GM15510 (cell line): ENCODE data around the gene QSOX2.

Experiments used
- POLR2A ChIP-seq: IDR thresholded peaks from 3 replicates; pipeline ENCODE4 v1.6.1; 2011; ENCODE audit warnings: borderline replicate concordance; ENCODE audit not compliant: insufficient read length; ENCODE audit errors: extremely low read depth

QSOX2 gene

DNA sequence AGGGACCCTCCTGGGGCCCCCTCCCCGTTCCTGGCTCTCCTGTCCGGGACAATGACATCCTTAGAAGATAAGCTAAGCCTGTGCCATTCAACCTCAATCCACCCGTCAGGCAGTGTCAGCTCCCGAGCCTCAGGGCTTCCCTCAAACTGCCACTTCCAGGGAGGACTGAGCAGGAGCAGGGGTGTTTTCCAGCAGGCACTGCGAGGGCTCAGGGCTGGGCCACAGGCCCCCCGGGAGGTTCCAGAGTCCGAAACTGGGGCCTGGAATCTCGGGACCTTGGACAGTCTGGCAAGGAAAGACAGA, 66.9 kb downstream of the QSOX2 start:
- no peak for TF ChIP-seq POLR2A

DNA sequence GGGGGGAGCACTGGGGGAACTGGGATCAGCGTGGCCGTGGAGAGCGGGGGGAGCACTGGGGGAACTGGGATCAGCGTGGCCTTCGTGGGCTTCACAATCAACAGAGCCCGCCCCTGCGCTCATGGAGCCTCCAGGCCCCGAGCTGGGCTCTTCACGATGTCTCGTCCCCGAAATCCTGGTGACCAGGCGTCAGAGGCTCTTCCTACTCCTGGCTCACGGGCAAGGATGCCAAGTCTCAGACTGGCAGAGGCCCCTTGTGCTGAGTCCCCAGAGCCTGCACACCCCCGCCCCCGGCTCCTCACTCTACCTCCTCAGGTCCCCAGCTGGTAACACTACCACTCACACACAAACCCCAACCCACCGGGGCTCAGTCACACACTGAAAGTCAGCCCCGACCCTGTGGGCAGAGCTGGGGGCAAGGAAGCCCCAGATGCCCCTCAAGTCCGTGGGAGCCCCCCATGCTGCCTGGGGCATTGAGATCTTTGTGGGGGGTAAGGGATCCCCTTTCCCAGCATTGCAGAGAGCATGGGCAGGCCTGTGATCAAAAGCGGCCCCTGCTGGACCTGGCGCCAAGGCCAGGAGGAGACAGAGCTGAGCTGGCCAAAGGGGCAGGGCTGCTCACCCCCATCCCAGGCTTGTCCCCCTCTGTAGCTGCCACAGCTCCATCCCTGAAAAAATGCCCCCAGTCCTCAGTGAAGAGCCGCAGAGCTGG, 67.4 kb downstream of the QSOX2 start:
- no peak for TF ChIP-seq POLR2A

DNA sequence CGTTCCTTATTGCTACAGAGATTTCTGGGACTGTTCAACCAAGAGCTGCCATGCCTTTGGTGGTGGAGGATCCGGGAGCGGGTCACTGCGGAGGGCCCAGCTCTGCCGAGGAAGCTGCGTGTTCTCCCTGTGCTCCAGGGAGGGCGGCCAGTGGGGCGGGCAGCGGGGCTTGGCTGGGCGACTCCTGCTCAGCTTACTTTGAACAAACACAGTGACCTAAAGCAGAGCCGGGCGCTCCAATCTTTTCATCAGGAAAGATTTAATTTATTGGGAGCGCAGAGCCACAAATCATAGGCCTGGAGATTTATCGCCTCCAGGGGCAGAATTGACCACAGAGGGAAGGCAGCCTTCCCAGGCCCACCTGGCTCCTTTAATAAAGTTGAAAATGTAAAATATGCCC, 68.4 kb downstream of the QSOX2 start:
- TF ChIP-seq POLR2A, result no peak

DNA sequence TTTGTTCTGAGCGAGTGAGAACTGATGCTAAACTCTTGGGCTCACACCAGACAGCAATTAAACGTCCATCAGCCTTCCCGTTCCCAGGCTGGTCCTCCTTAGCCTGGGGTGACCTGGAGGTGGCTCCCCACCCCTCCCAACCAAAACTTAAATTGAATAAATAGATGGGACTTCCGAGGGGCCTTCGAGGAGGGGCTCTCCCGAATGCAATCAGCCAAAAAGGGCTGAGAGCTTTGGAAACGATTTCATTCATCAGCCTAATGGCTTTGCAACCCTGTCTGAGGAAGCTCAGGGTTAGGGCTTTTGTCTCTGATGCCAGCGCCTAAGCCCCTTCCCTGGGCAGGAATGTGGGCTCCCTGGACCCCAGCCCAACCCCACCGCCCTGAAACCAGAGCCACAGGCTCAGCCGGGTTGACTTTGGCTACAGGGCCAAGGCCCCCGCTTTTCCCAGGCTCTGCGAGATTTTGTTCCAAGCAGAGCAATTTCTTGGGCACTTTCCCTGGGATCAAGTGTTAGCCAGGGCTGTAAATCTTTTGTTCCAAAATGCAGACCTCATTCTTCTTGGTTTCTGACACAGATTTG, 69.9 kb downstream of the QSOX2 start:
- TF ChIP-seq POLR2A, result no peak

DNA sequence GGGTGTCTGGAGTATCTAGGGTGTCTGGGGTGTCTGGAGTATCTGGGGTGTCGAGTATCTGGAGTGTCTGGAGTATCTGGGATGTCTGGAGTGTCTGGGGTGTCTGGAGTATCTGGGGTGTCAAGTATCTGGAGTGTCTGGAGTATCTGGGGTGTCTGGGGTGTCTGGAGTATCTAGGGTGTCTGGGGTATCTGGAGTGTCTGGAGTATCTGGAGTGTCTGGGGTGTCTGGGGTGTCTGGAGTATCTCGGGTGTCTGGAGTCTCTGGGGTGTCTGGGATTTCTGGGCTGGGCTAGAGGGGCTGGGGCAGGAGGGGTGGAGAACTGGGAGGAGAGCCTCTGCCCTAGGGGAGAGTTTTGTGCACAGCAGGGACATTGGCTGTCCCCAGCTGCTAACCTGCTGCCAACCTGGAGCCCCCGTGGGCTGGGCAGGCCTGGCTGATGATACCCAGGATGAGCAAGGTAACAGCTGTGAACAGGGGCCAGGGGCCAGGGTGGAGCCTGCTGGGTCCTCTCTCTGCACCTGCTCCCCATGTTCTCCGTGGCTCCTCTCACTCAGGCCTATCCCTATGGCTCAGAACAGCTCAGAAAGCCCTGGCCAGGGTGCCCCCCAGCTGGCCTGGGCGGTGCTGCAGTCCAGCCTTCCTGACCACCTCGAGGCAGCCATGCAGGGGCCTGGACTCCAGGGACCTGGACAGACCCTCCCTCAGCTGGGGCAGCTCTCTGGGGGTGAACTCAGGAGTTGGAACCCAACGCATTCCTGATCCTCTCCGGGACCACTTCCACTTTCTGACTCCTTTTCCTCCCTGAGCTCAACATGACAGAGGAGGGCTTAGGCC, 70.6 kb downstream of the QSOX2 start:
- no peak for TF ChIP-seq POLR2A

DNA sequence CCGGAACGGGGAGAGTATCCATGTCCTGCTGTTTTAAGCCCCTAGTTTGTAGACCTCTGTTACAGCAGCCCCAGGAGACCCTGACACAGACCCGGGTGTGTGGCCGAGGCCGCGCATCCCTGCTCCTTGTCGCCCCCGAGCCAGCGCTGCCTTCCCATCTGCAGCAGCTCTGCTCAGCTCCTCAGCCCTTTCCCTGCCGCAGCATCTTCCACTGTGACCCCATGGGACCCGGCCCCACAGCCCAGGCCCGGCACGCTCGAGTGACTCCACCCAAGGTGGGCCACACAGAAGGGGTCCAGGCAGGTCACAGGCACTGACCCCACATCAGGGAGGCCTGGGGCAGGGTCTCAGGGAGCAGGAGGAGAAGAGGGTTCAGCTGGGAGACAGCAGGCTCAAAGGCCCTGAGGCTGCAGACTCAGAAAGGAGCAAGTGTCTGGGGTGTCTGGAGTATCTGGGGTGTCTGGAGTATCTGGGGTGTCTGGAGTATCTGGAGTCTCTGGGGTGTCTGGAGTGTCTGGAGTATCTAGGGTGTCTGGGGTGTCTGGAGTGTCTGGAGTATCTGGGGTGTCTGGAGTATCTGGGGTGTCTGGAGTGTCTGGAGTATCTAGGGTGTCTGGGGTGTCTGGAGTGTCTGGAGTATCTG, 71.8 kb downstream of the QSOX2 start:
- no peak for TF ChIP-seq POLR2A

DNA sequence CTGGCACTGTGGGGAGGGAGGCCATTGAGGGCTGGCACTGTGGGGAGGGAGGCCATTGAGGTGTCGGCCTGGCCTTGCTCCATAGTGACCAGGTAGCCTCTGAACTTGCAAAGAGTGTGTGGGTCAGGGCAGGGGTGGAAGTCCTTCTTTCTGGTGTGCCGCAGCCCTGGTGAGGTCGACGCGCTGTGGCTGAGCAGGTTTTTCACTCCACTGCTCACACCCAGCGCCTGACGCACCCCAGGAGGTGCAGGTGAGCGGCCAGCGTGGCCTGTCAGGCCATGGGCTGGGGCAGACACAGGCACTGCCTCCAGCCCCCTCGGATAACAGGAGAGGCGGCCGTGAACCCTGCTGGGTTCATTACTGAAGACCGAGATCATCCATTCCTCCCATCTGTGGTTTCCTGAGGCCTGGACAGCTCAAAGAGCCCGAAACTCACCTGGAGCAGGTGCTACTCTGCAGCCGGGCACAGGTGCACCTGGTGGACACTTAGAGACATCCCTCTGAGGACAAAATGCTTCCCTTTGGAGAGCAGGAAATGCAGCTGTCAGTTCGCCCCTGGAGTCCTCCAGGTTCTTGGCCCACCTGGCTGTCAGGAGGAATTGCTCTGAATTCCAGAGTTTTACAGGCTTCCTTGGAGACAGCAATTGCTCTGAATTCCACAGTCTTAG, 73.1 kb downstream of the QSOX2 start:
- no peak for TF ChIP-seq POLR2A

DNA sequence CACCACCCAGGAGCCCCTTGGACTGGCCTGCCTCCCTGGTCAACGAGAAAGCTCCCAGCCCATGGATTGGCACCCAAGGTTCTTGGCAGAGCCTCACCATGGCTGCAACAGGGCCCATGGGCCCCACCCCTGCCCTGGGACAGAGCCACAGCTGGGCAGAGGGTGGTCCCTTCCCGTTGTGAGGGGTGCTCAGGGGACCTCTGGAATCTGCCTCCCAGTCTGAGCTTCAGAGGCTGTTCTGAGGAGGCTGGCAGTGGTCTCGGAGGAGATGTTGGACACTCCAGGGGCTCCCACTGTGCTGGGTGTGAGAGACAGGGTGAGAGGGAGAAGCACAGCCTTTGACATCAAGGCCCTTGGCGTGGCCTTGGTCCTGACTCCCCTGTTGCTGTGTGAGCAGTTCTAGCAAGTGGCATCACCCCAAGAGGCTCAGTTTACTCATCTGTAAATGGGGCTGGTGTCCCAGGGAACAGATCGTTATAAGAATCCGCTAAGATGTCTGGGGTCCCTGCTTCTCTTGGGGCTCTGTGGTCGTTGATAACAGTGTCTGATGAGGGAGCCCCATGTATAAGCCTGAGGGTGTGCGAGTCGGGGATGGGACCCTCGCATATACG, 73.7 kb downstream of the QSOX2 start:
- no peak for TF ChIP-seq POLR2A

DNA sequence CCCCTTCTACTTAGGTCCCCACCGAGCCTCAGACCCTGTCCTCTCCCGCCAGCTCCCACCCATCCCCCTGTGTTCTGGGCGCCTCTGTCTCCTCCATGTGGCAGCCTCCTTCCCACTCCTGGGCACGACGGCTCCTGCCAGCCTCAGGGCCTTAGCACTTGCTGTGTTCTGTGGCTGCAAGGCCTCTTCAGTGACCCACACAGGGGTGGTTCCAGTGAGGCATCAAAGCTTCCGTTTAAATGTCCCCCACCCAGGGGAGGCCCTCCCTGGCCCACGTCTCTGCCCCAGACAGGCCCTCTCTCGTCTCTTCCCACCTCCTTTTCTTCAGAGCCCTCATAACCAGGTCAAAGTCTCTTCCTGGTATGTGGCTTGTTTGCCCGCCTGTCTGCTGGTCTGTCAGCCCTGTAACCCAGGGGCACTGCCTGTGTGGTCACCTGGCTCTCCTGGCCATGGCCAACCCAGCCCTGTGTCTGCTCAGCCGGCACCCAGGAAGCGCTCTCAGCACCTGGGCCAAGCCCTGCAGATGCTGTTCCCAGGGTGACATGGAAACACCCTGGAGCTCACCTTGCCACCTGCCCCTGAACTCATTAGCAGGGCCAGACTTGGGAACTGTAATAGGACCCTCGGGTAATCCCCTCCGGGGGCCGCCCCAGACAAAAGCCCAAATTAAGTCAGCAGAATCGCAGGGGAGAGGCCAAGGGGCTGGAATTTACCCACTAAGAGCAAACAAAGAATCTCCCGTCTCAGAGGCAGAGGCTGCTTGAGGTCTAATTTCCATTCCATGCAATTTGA, 74.4 kb downstream of the QSOX2 start:
- no peak for TF ChIP-seq POLR2A

DNA sequence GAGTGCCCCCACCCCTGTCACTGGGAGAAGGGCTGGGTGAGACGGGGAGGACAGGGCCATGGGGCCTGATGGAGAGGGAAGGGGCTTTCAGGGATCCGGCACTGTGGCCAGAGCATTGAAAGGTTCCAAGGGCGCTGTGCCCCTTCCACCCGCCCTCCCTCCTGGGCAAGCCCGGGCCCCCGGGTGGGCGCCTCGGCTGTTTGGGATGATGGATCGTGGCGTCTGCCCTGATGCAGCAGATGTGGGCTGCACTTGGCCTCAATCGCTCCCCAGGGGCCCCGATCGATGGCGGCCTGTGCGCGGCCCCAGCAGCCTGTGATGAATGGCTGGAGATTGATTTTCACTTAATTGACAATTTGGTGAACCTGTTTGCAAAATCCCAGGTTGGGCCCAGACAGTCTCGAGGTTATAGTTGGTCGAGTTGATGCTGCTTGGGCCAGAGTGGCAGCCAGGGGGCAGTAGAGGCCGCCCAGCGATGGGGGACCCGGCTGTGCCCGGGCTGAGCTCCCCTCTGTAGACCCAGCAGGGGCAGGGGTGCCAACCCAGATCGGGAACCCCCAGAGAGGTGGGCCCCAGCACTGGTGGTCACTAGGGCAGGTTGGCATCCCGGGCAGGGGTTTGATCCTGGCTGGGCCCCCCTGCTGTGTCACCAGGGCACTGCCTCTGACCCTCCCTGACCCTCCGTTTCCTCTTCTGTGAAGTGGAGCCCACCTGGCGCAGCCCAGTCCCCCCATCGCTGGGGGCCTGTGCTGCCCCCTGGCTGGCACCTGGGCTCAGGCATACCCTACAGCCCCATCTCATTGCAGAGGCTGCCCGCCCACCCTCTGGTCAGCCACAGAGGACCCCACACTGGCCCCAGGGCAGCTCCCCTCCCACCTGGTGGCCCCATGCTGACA, 75.4 kb downstream of the QSOX2 start:
- TF ChIP-seq POLR2A, result no peak

DNA sequence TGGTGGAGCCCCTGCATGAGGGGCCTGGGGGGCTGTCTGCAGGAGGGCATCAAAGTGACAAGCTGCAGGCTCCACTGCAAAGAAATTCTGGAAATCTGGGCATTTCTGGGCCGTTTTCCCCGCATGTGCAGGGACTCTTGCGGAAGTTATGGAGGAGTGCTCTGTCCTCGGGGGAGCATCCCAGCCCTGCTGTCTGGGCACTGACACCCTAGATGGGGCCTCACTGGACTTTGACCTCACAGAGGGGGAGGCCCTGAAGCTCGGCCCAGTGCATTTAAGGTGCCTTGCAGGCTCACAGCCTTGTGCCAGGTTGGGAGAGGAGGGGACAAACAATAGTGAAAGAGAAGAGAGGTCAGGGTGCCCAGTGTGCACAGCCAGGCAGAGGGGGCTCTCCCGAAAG, 76.1 kb downstream of the QSOX2 start:
- TF ChIP-seq POLR2A, result no peak

DNA sequence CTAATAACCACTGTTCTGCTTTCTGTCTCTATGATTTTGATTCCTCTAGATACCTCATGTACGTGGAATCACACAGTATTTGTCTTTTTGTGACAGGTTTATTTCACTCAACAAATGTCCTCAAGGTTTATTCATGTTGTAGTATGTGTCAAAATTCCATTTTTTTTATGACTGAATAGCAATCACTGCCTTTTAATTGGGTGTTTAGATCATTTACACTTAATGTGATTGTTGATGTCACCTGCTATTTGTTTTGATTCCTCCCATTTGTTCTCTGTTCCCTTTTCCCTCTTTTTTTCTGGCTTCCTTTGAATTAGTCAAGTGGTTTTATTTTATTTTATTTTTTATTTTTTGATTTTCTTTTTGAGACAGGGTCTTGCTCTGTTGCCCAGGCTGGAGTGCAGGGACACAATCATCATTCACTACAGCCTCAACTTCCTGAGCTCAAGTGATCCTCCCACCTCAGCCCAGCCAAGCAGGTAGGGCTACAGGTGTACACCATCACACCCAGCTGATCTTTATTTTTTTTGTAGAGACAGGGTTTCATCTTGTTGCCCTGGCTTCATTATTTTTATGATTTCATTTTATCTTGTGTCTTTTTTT, 82.3 kb downstream of the QSOX2 start:
- no peak for TF ChIP-seq POLR2A
